ENCODE measurements around the gene ARHGAP10.

DNA sequence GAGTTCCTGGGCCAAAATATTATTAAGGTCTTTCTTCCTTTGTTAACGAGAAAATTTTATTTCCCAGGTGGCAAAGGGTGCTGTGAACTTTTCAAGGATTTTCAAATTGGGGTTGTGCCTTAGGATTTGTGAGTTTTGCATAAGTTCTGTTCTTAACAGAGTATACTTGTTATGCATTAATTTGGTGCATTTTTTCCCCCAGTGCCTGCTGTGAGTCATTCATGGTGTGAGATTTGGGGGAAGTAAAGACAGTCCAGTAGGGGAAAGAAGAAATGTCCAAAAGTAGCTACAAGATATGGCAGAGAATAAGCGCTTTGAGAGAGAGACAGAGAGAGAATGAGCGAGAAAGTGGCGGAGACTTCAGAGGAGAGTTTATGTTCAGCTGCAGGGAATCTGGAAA, 239.2 kb downstream of the ARHGAP10 start:
- no peak for TF ChIP-seq CTCF (conservative IDR thresholded peaks at IDR 0.05; ENCODE audit: low read length)
- no peak for TF ChIP-seq EZH2phosphoT487 (IDR thresholded peaks at IDR 0.05; ENCODE audit: borderline replicate concordance, low read depth, low read length)
